H9 (cell line): ENCODE measurements around the gene TJAP1. TPM values are rescaled to one million over a fixed set of nuclear protein-coding genes. Genes with fewer than 3 reads are reported as not detected.
A peak's percentile ranks its signal among the peaks of the same experiment; 100 is the strongest.

ENCODE experiments used
- DNase-seq: peaks from one replicate; pipeline ENCODE4 v3.0.0-alpha.2; 2017
- H2AFZ ChIP-seq: one replicate; pipeline ENCODE4 v1.6.1; 2013; ENCODE audit warnings: mild to moderate bottlenecking, low read length, control low read depth, moderate library complexity
- H2AK5ac ChIP-seq: 2 replicates; pipeline ENCODE4 v1.6.1; 2013; ENCODE audit warnings: low read length, control low read depth, mixed read lengths; ENCODE audit not compliant: insufficient read length
- H2BK120ac ChIP-seq: one replicate; pipeline ENCODE4 v1.6.1; 2013; ENCODE audit warnings: low read depth, mild to moderate bottlenecking, low read length, control low read depth, inconsistent platforms; ENCODE audit not compliant: poor library complexity, severe bottlenecking
- H2BK12ac ChIP-seq: 2 replicates; pipeline ENCODE4 v1.6.1; 2013; ENCODE audit warnings: low read length, control low read depth, mixed read lengths, low read depth; ENCODE audit not compliant: insufficient read length
- H2BK15ac ChIP-seq: 2 replicates; pipeline ENCODE4 v1.6.1; 2013; ENCODE audit warnings: low read depth, low read length, control low read depth
- H2BK20ac ChIP-seq: one replicate; pipeline ENCODE4 v1.6.1; 2013; ENCODE audit warnings: low read depth, mild to moderate bottlenecking, low read length, control low read depth, inconsistent platforms; ENCODE audit not compliant: poor library complexity, severe bottlenecking
- H2BK5ac ChIP-seq: 2 replicates; pipeline ENCODE4 v1.6.1; 2013; ENCODE audit warnings: low read length, control low read depth, mixed read lengths; ENCODE audit not compliant: insufficient read length
- H3K14ac ChIP-seq: 2 replicates; pipeline ENCODE4 v1.6.1; 2013; ENCODE audit warnings: low read length, control low read depth; ENCODE audit not compliant: insufficient read depth
- H3K18ac ChIP-seq: 2 replicates; pipeline ENCODE4 v1.6.1; 2013; ENCODE audit warnings: low read depth, mild to moderate bottlenecking, mixed read lengths, low read length, control low read depth; ENCODE audit not compliant: insufficient read length
- H3K23ac ChIP-seq: 2 replicates; pipeline ENCODE4 v1.6.1; 2013; ENCODE audit warnings: low read length, control low read depth, mixed read lengths, low read depth; ENCODE audit not compliant: insufficient read length
- H3K23me2 ChIP-seq: 2 replicates; pipeline ENCODE4 v1.6.1; 2013; ENCODE audit warnings: low read depth, mild to moderate bottlenecking, mixed read lengths, low read length, control low read depth; ENCODE audit not compliant: insufficient read length, poor library complexity, severe bottlenecking
- H3K27ac ChIP-seq: 2 replicates; pipeline ENCODE4 v1.5.1; 2013; ENCODE audit warnings: low read length, control low read depth, mixed read lengths, low read depth; ENCODE audit not compliant: insufficient read length
- H3K27me3 ChIP-seq: 2 replicates; pipeline ENCODE4 v1.6.1; 2013; ENCODE audit warnings: low read length, control low read depth, inconsistent platforms; ENCODE audit not compliant: insufficient read depth
- H3K4ac ChIP-seq: 2 replicates; pipeline ENCODE4 v1.6.1; 2013; ENCODE audit warnings: low read depth, mild to moderate bottlenecking, control low read depth, inconsistent platforms, low read length, moderate library complexity
- H3K4me1 ChIP-seq: 2 replicates; pipeline ENCODE4 v1.6.1; 2013; ENCODE audit warnings: low read length, control low read depth, inconsistent platforms; ENCODE audit not compliant: insufficient read depth
- H3K4me2 ChIP-seq: 2 replicates; pipeline ENCODE4 v1.6.1; 2013; ENCODE audit warnings: low read length, control low read depth, mixed read lengths; ENCODE audit not compliant: insufficient read length, insufficient read depth
- H3K56ac ChIP-seq: 2 replicates; pipeline ENCODE4 v1.6.1; 2013; ENCODE audit warnings: low read depth, mild to moderate bottlenecking, mixed read lengths, low read length, control low read depth; ENCODE audit not compliant: insufficient read length
- H3K79me1 ChIP-seq: 2 replicates; pipeline ENCODE4 v1.6.1; 2013; ENCODE audit warnings: low read depth, mild to moderate bottlenecking, moderate library complexity, low read length, control low read depth, inconsistent platforms; ENCODE audit not compliant: insufficient read depth, poor library complexity, severe bottlenecking
- H3K79me2 ChIP-seq: 2 replicates; pipeline ENCODE4 v1.6.1; 2013; ENCODE audit warnings: low read length, control low read depth, inconsistent platforms; ENCODE audit not compliant: insufficient read depth
- H3K9ac ChIP-seq: 2 replicates; pipeline ENCODE4 v1.6.1; 2013; ENCODE audit warnings: low read length, control low read depth, mixed read lengths; ENCODE audit not compliant: insufficient read length; ENCODE audit errors: extremely low read depth
- H3K9me3 ChIP-seq: one replicate; pipeline ENCODE4 v1.6.1; 2013; ENCODE audit warnings: low read depth, low read length, inconsistent platforms; ENCODE audit not compliant: control insufficient read depth
- H3T11ph ChIP-seq: one replicate; pipeline ENCODE4 v1.6.1; 2013; ENCODE audit warnings: mild to moderate bottlenecking, low read length, control low read depth, inconsistent platforms
- H4K20me1 ChIP-seq: one replicate; pipeline ENCODE4 v1.6.1; 2013; ENCODE audit not compliant: control insufficient read depth, insufficient read length, insufficient read depth
- H4K5ac ChIP-seq: 2 replicates; pipeline ENCODE4 v1.6.1; 2013; ENCODE audit warnings: low read depth, mild to moderate bottlenecking, mixed read lengths, low read length, control low read depth; ENCODE audit not compliant: insufficient read length
- H4K8ac ChIP-seq: replicated peaks from 2 replicates; pipeline ENCODE4 v1.6.1; 2013; ENCODE audit warnings: low read length, control low read depth, mixed read lengths, low read depth; ENCODE audit not compliant: insufficient read length
- H4K91ac ChIP-seq: 2 replicates; pipeline ENCODE4 v1.6.1; 2013; ENCODE audit warnings: low read depth, mild to moderate bottlenecking, moderate library complexity, mixed read lengths, low read length, control low read depth; ENCODE audit not compliant: insufficient read length
- H3K27ac Mint-ChIP-seq, 3 experiments: 2 replicates in 2 of 3; 3 replicates in 1 of 3; pipeline ENCODE4 v1.8.0; 2020 to 2021; ENCODE audit warnings: mixed read lengths in 3 of 3, mild to moderate bottlenecking in 1 of 3, moderate library complexity in 1 of 3
- H3K27me3 Mint-ChIP-seq: 2 replicates; pipeline ENCODE4 v1.8.0; 2021; ENCODE audit warnings: low read depth, mild to moderate bottlenecking, moderate library complexity, mixed read lengths
- H3K36me3 Mint-ChIP-seq, 3 experiments: 2 replicates in 2 of 3; 3 replicates in 1 of 3; pipeline ENCODE4 v1.8.0; 2020 to 2021; ENCODE audit warnings: low read depth in 3 of 3, mixed read lengths in 3 of 3; ENCODE audit not compliant: insufficient read depth in 1 of 3
- H3K4me1 Mint-ChIP-seq, 2 experiments: 2 replicates each; pipeline ENCODE4 v1.8.0; 2020; ENCODE audit warnings: mixed read lengths in 2 of 2
- H3K4me3 Mint-ChIP-seq, 2 experiments: 2 replicates in 1 of 2; 3 replicates in 1 of 2; pipeline ENCODE4 v1.8.0; 2020 to 2021; ENCODE audit warnings: mild to moderate bottlenecking in 2 of 2, mixed read lengths in 2 of 2, moderate library complexity in 1 of 2
- H3K9me3 Mint-ChIP-seq, 2 experiments: 2 replicates in 1 of 2; 3 replicates in 1 of 2; pipeline ENCODE4 v1.8.0; 2020; ENCODE audit warnings: mild to moderate bottlenecking in 2 of 2, mixed read lengths in 2 of 2, moderate library complexity in 1 of 2
- WGBS: extraction: QIAGEN DNeasy Blood & Tissue Kit; methylation state at CpG from one replicate; pipeline ENCODE4 v1.1.7; 2013; ENCODE audit warnings: missing lambda C conversion rate, low lambda C conversion rate, mixed read lengths; ENCODE audit not compliant: insufficient read length; ENCODE audit errors: extremely low coverage; 5-methylcytosine and 5-hydroxymethylcytosine counted together
- total RNA-seq: library from RNA; stranded (reverse); gene quantifications from 2 replicates; pipeline ENCODE4 v1.2.1, GENCODE V29; 2021
- TF ChIP-seq, protein P1 (sequence below): fragments of 200-600 bp; sonication (generic); conservative IDR thresholded peaks from 3 replicates; pipeline ENCODE4 v1.8.0; 2021; ENCODE audit warnings: antibody characterized with exemption, mild to moderate bottlenecking

TJAP1 gene
- total RNA-seq, 1 experiment from 2014 or later: 45.1 TPM

- H3K79me2 ChIP-seq: no peaks in the 10 kb centered on the region; the same call in 1 of the 2 replicates
- Mint-ChIP-seq H3K27ac (peak overlapping the region; percentile 65 to 94 (median 77); a peak in 6 of 7 replicates), H3K4me1 (peaks cover 30% of the 10 kb centered on the region in 2 experiments), H3K27me3 (no peaks in the 10 kb centered on the region), H3K9me3 (no peaks in the 10 kb centered on the region), H3K36me3 (peaks cover 5 to 29% (median 27%) of the 10 kb centered on the region in 3 experiments; a peak in 6 of 7 replicates), H3K4me3 (no peak overlapping the region; a peak in 1 of 5 replicates)
- no peaks in the 10 kb centered on the region for H3K27me3 ChIP-seq
- no peak overlapping the region for H3K56ac ChIP-seq
- H4K20me1 ChIP-seq: peaks cover 2% of the 10 kb centered on the region
- no peaks in the 10 kb centered on the region for H3K23me2 ChIP-seq
- H3K4me1 ChIP-seq: peaks cover 6% of the 10 kb centered on the region; the same call in 1 of the 2 replicates
- no peak overlapping the region for H4K91ac ChIP-seq
- no CpG with 5 or more reads among the region's 4 CpGs for whole genome bisulfite sequencing
- H2AFZ ChIP-seq: no peak overlapping the region
- no peak overlapping the region for H2BK120ac ChIP-seq
- no peak overlapping the region for H2AK5ac ChIP-seq
- no peak overlapping the region for H3K4me2 ChIP-seq
- no peak overlapping the region for H3K27ac ChIP-seq
- H3K23ac ChIP-seq: no peak overlapping the region
- no peak overlapping the region for H3K9ac ChIP-seq
- no peak overlapping the region for H2BK15ac ChIP-seq
- no peak overlapping the region for H2BK20ac ChIP-seq
- no peak overlapping the region for H4K5ac ChIP-seq
- DNase-seq: no peak
- no peak overlapping the region for H3T11ph ChIP-seq
- no peak overlapping the region for H3K18ac ChIP-seq
- peaks cover 5% of the 10 kb centered on the region for H3K79me1 ChIP-seq
- no peak overlapping the region for H3K4ac ChIP-seq
- no peak overlapping the region; the same call in 1 of the 2 replicates for H3K14ac ChIP-seq
- no peaks in the 10 kb centered on the region for H3K9me3 ChIP-seq
- no peak overlapping the region for H2BK12ac ChIP-seq
- no peak overlapping the region for H2BK5ac ChIP-seq
- no peak overlapping the region for H4K8ac ChIP-seq
- TF ChIP-seq, protein P1, sequence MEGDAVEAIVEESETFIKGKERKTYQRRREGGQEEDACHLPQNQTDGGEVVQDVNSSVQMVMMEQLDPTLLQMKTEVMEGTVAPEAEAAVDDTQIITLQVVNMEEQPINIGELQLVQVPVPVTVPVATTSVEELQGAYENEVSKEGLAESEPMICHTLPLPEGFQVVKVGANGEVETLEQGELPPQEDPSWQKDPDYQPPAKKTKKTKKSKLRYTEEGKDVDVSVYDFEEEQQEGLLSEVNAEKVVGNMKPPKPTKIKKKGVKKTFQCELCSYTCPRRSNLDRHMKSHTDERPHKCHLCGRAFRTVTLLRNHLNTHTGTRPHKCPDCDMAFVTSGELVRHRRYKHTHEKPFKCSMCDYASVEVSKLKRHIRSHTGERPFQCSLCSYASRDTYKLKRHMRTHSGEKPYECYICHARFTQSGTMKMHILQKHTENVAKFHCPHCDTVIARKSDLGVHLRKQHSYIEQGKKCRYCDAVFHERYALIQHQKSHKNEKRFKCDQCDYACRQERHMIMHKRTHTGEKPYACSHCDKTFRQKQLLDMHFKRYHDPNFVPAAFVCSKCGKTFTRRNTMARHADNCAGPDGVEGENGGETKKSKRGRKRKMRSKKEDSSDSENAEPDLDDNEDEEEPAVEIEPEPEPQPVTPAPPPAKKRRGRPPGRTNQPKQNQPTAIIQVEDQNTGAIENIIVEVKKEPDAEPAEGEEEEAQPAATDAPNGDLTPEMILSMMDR: peak; percentile 25; the same call in 2 of the 3 replicates
These were observed 18.1 kb downstream of the TJAP1 start for GRCh38 chr6:43495409-43495941.
